H9 (cell line): Measurements from ENCODE around the gene SIL1. TPM values are rescaled to one million over a fixed set of nuclear protein-coding genes. Genes with fewer than 3 reads are reported as not detected.

Experiments used
- DNase-seq: peaks from one replicate; pipeline ENCODE4 v3.0.0-alpha.2; 2017
- H2AFZ ChIP-seq: one replicate; pipeline ENCODE4 v1.6.1; 2013; ENCODE audit warnings: mild to moderate bottlenecking, low read length, control low read depth, moderate library complexity
- H2AK5ac ChIP-seq: 2 replicates; pipeline ENCODE4 v1.6.1; 2013; ENCODE audit warnings: low read length, control low read depth, mixed read lengths; ENCODE audit not compliant: insufficient read length
- H2BK120ac ChIP-seq: one replicate; pipeline ENCODE4 v1.6.1; 2013; ENCODE audit warnings: low read depth, mild to moderate bottlenecking, low read length, control low read depth, inconsistent platforms; ENCODE audit not compliant: poor library complexity, severe bottlenecking
- H2BK12ac ChIP-seq: 2 replicates; pipeline ENCODE4 v1.6.1; 2013; ENCODE audit warnings: low read length, control low read depth, mixed read lengths, low read depth; ENCODE audit not compliant: insufficient read length
- H2BK15ac ChIP-seq: 2 replicates; pipeline ENCODE4 v1.6.1; 2013; ENCODE audit warnings: low read depth, low read length, control low read depth
- H2BK20ac ChIP-seq: one replicate; pipeline ENCODE4 v1.6.1; 2013; ENCODE audit warnings: low read depth, mild to moderate bottlenecking, low read length, control low read depth, inconsistent platforms; ENCODE audit not compliant: poor library complexity, severe bottlenecking
- H2BK5ac ChIP-seq: 2 replicates; pipeline ENCODE4 v1.6.1; 2013; ENCODE audit warnings: low read length, control low read depth, mixed read lengths; ENCODE audit not compliant: insufficient read length
- H3K14ac ChIP-seq: 2 replicates; pipeline ENCODE4 v1.6.1; 2013; ENCODE audit warnings: low read length, control low read depth; ENCODE audit not compliant: insufficient read depth
- H3K18ac ChIP-seq: 2 replicates; pipeline ENCODE4 v1.6.1; 2013; ENCODE audit warnings: low read depth, mild to moderate bottlenecking, mixed read lengths, low read length, control low read depth; ENCODE audit not compliant: insufficient read length
- H3K23ac ChIP-seq: 2 replicates; pipeline ENCODE4 v1.6.1; 2013; ENCODE audit warnings: low read length, control low read depth, mixed read lengths, low read depth; ENCODE audit not compliant: insufficient read length
- H3K23me2 ChIP-seq: 2 replicates; pipeline ENCODE4 v1.6.1; 2013; ENCODE audit warnings: low read depth, mild to moderate bottlenecking, mixed read lengths, low read length, control low read depth; ENCODE audit not compliant: insufficient read length, poor library complexity, severe bottlenecking
- H3K27ac ChIP-seq: 2 replicates; pipeline ENCODE4 v1.5.1; 2013; ENCODE audit warnings: low read length, control low read depth, mixed read lengths, low read depth; ENCODE audit not compliant: insufficient read length
- H3K27me3 ChIP-seq: 2 replicates; pipeline ENCODE4 v1.6.1; 2013; ENCODE audit warnings: low read length, control low read depth, inconsistent platforms; ENCODE audit not compliant: insufficient read depth
- H3K4ac ChIP-seq: 2 replicates; pipeline ENCODE4 v1.6.1; 2013; ENCODE audit warnings: low read depth, mild to moderate bottlenecking, control low read depth, inconsistent platforms, low read length, moderate library complexity
- H3K4me1 ChIP-seq: 2 replicates; pipeline ENCODE4 v1.6.1; 2013; ENCODE audit warnings: low read length, control low read depth, inconsistent platforms; ENCODE audit not compliant: insufficient read depth
- H3K4me2 ChIP-seq: 2 replicates; pipeline ENCODE4 v1.6.1; 2013; ENCODE audit warnings: low read length, control low read depth, mixed read lengths; ENCODE audit not compliant: insufficient read length, insufficient read depth
- H3K56ac ChIP-seq: 2 replicates; pipeline ENCODE4 v1.6.1; 2013; ENCODE audit warnings: low read depth, mild to moderate bottlenecking, mixed read lengths, low read length, control low read depth; ENCODE audit not compliant: insufficient read length
- H3K79me1 ChIP-seq: 2 replicates; pipeline ENCODE4 v1.6.1; 2013; ENCODE audit warnings: low read depth, mild to moderate bottlenecking, moderate library complexity, low read length, control low read depth, inconsistent platforms; ENCODE audit not compliant: insufficient read depth, poor library complexity, severe bottlenecking
- H3K79me2 ChIP-seq: 2 replicates; pipeline ENCODE4 v1.6.1; 2013; ENCODE audit warnings: low read length, control low read depth, inconsistent platforms; ENCODE audit not compliant: insufficient read depth
- H3K9ac ChIP-seq: 2 replicates; pipeline ENCODE4 v1.6.1; 2013; ENCODE audit warnings: low read length, control low read depth, mixed read lengths; ENCODE audit not compliant: insufficient read length; ENCODE audit errors: extremely low read depth
- H3K9me3 ChIP-seq: one replicate; pipeline ENCODE4 v1.6.1; 2013; ENCODE audit warnings: low read depth, low read length, inconsistent platforms; ENCODE audit not compliant: control insufficient read depth
- H3T11ph ChIP-seq: one replicate; pipeline ENCODE4 v1.6.1; 2013; ENCODE audit warnings: mild to moderate bottlenecking, low read length, control low read depth, inconsistent platforms
- H4K20me1 ChIP-seq: one replicate; pipeline ENCODE4 v1.6.1; 2013; ENCODE audit not compliant: control insufficient read depth, insufficient read length, insufficient read depth
- H4K5ac ChIP-seq: 2 replicates; pipeline ENCODE4 v1.6.1; 2013; ENCODE audit warnings: low read depth, mild to moderate bottlenecking, mixed read lengths, low read length, control low read depth; ENCODE audit not compliant: insufficient read length
- H4K8ac ChIP-seq: replicated peaks from 2 replicates; pipeline ENCODE4 v1.6.1; 2013; ENCODE audit warnings: low read length, control low read depth, mixed read lengths, low read depth; ENCODE audit not compliant: insufficient read length
- H4K91ac ChIP-seq: 2 replicates; pipeline ENCODE4 v1.6.1; 2013; ENCODE audit warnings: low read depth, mild to moderate bottlenecking, moderate library complexity, mixed read lengths, low read length, control low read depth; ENCODE audit not compliant: insufficient read length
- H3K27ac Mint-ChIP-seq, 3 experiments: 2 replicates in 2 of 3; 3 replicates in 1 of 3; pipeline ENCODE4 v1.8.0; 2020 to 2021; ENCODE audit warnings: mixed read lengths in 3 of 3, mild to moderate bottlenecking in 1 of 3, moderate library complexity in 1 of 3
- H3K27me3 Mint-ChIP-seq: 2 replicates; pipeline ENCODE4 v1.8.0; 2021; ENCODE audit warnings: low read depth, mild to moderate bottlenecking, moderate library complexity, mixed read lengths
- H3K36me3 Mint-ChIP-seq, 3 experiments: 2 replicates in 2 of 3; 3 replicates in 1 of 3; pipeline ENCODE4 v1.8.0; 2020 to 2021; ENCODE audit warnings: low read depth in 3 of 3, mixed read lengths in 3 of 3; ENCODE audit not compliant: insufficient read depth in 1 of 3
- H3K4me1 Mint-ChIP-seq, 2 experiments: 2 replicates each; pipeline ENCODE4 v1.8.0; 2020; ENCODE audit warnings: mixed read lengths in 2 of 2
- H3K4me3 Mint-ChIP-seq, 2 experiments: 2 replicates in 1 of 2; 3 replicates in 1 of 2; pipeline ENCODE4 v1.8.0; 2020 to 2021; ENCODE audit warnings: mild to moderate bottlenecking in 2 of 2, mixed read lengths in 2 of 2, moderate library complexity in 1 of 2
- H3K9me3 Mint-ChIP-seq, 2 experiments: 2 replicates in 1 of 2; 3 replicates in 1 of 2; pipeline ENCODE4 v1.8.0; 2020; ENCODE audit warnings: mild to moderate bottlenecking in 2 of 2, mixed read lengths in 2 of 2, moderate library complexity in 1 of 2
- CTCF ChIP-seq: fragments of 200-600 bp; sonication (generic); conservative IDR thresholded peaks from 3 replicates; pipeline ENCODE4 v1.8.0; 2021; ENCODE audit warnings: antibody characterized with exemption, mild to moderate bottlenecking
- WGBS: extraction: QIAGEN DNeasy Blood & Tissue Kit; methylation state at CpG from one replicate; pipeline ENCODE4 v1.1.7; 2013; ENCODE audit warnings: missing lambda C conversion rate, low lambda C conversion rate, mixed read lengths; ENCODE audit not compliant: insufficient read length; ENCODE audit errors: extremely low coverage; 5-methylcytosine and 5-hydroxymethylcytosine counted together
- total RNA-seq: library from RNA; stranded (reverse); gene quantifications from 2 replicates; pipeline ENCODE4 v1.2.1, GENCODE V29; 2021

SIL1 gene
- total RNA-seq, 1 experiment from 2014 or later: 10.6 TPM

DNA sequence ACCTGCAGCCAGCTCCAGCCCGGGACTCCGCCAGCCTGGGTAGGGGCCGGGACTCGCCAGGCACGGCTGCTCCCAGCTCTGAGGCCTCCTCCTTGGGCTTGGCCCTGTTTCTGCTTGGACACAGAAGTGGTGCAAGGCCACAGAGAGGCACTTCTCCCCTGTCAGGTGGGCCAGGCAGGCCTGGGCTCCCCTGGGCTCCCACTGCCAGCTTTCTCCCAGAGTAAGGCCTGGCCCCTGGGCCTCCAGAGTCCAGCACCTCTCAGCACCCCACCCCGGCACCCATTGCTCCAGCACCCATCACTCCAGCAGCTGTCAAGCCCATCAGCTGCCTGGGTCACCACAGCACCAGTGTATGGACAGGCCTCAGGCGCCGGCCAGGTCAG is 251.9 kb downstream of the SIL1 start:
- Histone ChIP-seq H3K4me2 (no peak overlapping the region), H3K56ac (no peak overlapping the region), H3K79me2 (no peaks in the 10 kb centered on the region), H3K27me3 (no peaks in the 10 kb centered on the region), H2BK12ac (no peak overlapping the region), H3K23ac (no peak overlapping the region), H4K5ac (no peak overlapping the region), H2BK20ac (no peak overlapping the region), H3K23me2 (no peaks in the 10 kb centered on the region), H3K18ac (no peak overlapping the region), H3K9ac (no peak overlapping the region), H4K91ac (no peak overlapping the region), H2BK120ac (no peak overlapping the region), H2AK5ac (no peak overlapping the region), H3K79me1 (no peaks in the 10 kb centered on the region), H4K20me1 (no peaks in the 10 kb centered on the region), H3K14ac (no peak overlapping the region), H2BK15ac (no peak overlapping the region), H3K27ac (no peak overlapping the region), H3K4me1 (no peaks in the 10 kb centered on the region), H2AFZ (no peak overlapping the region), H3T11ph (no peak overlapping the region), H3K9me3 (no peaks in the 10 kb centered on the region), H3K4ac (no peak overlapping the region), H4K8ac (no peak overlapping the region), H2BK5ac (no peak overlapping the region)
- H3K4me3 Mint-ChIP-seq: no peak overlapping the region
- TF ChIP-seq CTCF: no peak
- no peak for DNase-seq
- peaks cover 34 to 47% of the 10 kb centered on the region in 2 experiments for H3K4me1 Mint-ChIP-seq
- H3K27ac Mint-ChIP-seq: no peak overlapping the region
- H3K9me3 Mint-ChIP-seq: no peaks in the 10 kb centered on the region
- WGBS: no CpG with 5 or more reads among the region's 8 CpGs
- peaks cover 1% of the 10 kb centered on the region; the same call in 1 of the 2 replicates for H3K27me3 Mint-ChIP-seq
- H3K36me3 Mint-ChIP-seq: peaks cover 0 to 3% (median 0%) of the 10 kb centered on the region in 3 experiments; a peak in 1 of 7 replicates
